ENCODE measurements around the gene NCOA7.

NCOA7 gene

GRCh38 chr6:125789167-125789566 lies 1.6 kb upstream of the NCOA7 start:
- peaks cover 9% of the 10 kb centered on the region for H3K4me1 ChIP-seq (ENCODE audit: control insufficient read depth, insufficient read depth, low read length)
- H3K9ac ChIP-seq (ENCODE audit: low read length), result peak overlapping the region; percentile 91

GRCh38 chr6:125789576-125790357 lies 993 bp upstream of the NCOA7 start:
- Histone ChIP-seq H3K9ac (ENCODE audit: low read length) (peak overlapping the region; percentile 91), H3K4me1 (ENCODE audit: control insufficient read depth, insufficient read depth, low read length) (peaks cover 10% of the 10 kb centered on the region), H3K36me3 (ENCODE audit: control insufficient read depth, insufficient read depth, low read length) (no peaks in the 10 kb centered on the region), H3K4me3 (ENCODE audit: low read length) (peak overlapping the region; percentile 33), H3K9me3 (ENCODE audit: control insufficient read depth, low read length) (no peaks in the 10 kb centered on the region), H3K27me3 (ENCODE audit: control insufficient read depth, insufficient read depth, low read length) (no peaks in the 10 kb centered on the region)

More at GRCh38 chr6:125789167-125789566, 1.6 kb upstream of the NCOA7 start:
- Histone ChIP-seq H3K27me3 (ENCODE audit: control insufficient read depth, insufficient read depth, low read length) (no peaks in the 10 kb centered on the region), H3K36me3 (ENCODE audit: control insufficient read depth, insufficient read depth, low read length) (no peaks in the 10 kb centered on the region), H3K9me3 (ENCODE audit: control insufficient read depth, low read length) (no peaks in the 10 kb centered on the region), H3K4me3 (ENCODE audit: low read length) (no peak overlapping the region)

DNA sequence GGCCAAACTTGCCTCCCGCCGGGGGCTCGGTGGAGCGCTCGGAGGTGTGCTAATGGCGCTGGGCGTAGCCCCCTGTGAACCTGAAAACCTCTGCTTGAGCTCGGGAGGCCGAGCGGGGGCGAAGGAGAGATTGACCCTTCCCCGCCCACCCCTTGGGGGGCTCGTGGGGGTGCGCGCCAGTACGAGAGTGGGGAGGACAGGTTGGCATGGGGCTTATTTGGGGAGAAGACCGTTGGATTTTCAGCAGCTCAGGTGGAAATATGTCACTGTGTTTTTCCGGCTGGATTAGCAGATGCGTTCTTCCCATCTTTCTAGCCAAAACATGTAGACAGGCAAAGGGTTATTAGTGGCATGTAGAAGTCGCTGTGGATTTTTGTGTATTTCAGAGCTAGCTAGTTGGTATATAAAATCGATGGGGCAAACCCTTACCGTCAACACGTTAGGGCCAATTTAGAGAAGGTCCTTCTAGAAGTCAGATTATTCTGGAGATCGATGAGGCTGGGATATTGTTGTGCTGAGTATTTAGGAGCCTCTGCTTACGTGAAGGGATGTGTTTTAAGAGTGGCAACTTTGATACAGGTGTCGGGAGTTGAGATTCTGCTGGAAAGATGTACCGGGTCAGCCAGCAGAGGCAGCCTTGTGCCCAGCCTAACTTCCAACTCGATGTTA lies 525 bp downstream of the NCOA7 start:
- Histone ChIP-seq H3K27me3 (ENCODE audit: control insufficient read depth, insufficient read depth, low read length) (no peaks in the 10 kb centered on the region), H3K36me3 (ENCODE audit: control insufficient read depth, insufficient read depth, low read length) (no peaks in the 10 kb centered on the region), H3K9me3 (ENCODE audit: control insufficient read depth, low read length) (no peaks in the 10 kb centered on the region), H3K4me1 (ENCODE audit: control insufficient read depth, insufficient read depth, low read length) (peaks cover 14% of the 10 kb centered on the region), H3K9ac (ENCODE audit: low read length) (peak overlapping the region; percentile 91), H3K4me3 (ENCODE audit: low read length) (peak overlapping the region; percentile 69)

GRCh38 chr6:125791820-125792165 lies 1.0 kb downstream of the NCOA7 start:
- no peaks in the 10 kb centered on the region for H3K27me3 ChIP-seq (ENCODE audit: control insufficient read depth, insufficient read depth, low read length)
- H3K36me3 ChIP-seq (ENCODE audit: control insufficient read depth, insufficient read depth, low read length), result no peaks in the 10 kb centered on the region
- peaks cover 14% of the 10 kb centered on the region for H3K4me1 ChIP-seq (ENCODE audit: control insufficient read depth, insufficient read depth, low read length)
- H3K4me3 ChIP-seq (ENCODE audit: low read length), result no peak overlapping the region
- H3K9ac ChIP-seq (ENCODE audit: low read length), result no peak overlapping the region
- no peaks in the 10 kb centered on the region for H3K9me3 ChIP-seq (ENCODE audit: control insufficient read depth, low read length)

GRCh38 chr6:125792172-125792571 lies 1.4 kb downstream of the NCOA7 start:
- no peaks in the 10 kb centered on the region for H3K9me3 ChIP-seq (ENCODE audit: control insufficient read depth, low read length)
- H3K4me1 ChIP-seq (ENCODE audit: control insufficient read depth, insufficient read depth, low read length), result peaks cover 14% of the 10 kb centered on the region
- H3K36me3 ChIP-seq (ENCODE audit: control insufficient read depth, insufficient read depth, low read length), result no peaks in the 10 kb centered on the region
- no peaks in the 10 kb centered on the region for H3K27me3 ChIP-seq (ENCODE audit: control insufficient read depth, insufficient read depth, low read length)
- H3K4me3 ChIP-seq (ENCODE audit: low read length), result no peak overlapping the region
- no peak overlapping the region for H3K9ac ChIP-seq (ENCODE audit: low read length)

GRCh38 chr6:125792680-125793079 lies 1.9 kb downstream of the NCOA7 start:
- no peaks in the 10 kb centered on the region for H3K27me3 ChIP-seq (ENCODE audit: control insufficient read depth, insufficient read depth, low read length)
- no peak overlapping the region for H3K4me3 ChIP-seq (ENCODE audit: low read length)
- no peaks in the 10 kb centered on the region for H3K36me3 ChIP-seq (ENCODE audit: control insufficient read depth, insufficient read depth, low read length)
- no peak overlapping the region for H3K9ac ChIP-seq (ENCODE audit: low read length)
- peaks cover 14% of the 10 kb centered on the region for H3K4me1 ChIP-seq (ENCODE audit: control insufficient read depth, insufficient read depth, low read length)
- H3K9me3 ChIP-seq (ENCODE audit: control insufficient read depth, low read length), result no peaks in the 10 kb centered on the region

DNA sequence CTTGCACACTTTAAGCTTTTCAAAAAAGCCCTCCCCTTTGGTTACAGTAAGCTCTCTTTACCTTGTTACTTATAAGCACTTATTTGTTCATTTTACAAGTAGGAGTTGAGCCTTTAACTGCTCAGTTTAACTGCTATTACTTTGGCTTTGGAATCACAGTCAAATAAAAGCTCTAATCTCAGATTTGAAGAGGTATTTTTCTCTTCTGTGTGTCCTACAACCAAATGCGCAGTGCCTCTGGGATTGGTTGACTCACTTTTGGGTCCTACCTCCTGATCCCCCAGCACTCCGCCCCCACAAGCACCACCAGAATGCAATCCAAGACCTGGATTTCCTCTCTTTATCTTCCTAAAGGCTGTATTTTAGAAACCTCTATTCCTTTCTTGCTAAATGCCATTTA lies 2.5 kb downstream of the NCOA7 start:
- H3K9me3 ChIP-seq (ENCODE audit: control insufficient read depth, low read length), result no peaks in the 10 kb centered on the region
- H3K27me3 ChIP-seq (ENCODE audit: control insufficient read depth, insufficient read depth, low read length), result no peaks in the 10 kb centered on the region
- no peak overlapping the region for H3K4me3 ChIP-seq (ENCODE audit: low read length)
- peaks cover 14% of the 10 kb centered on the region for H3K4me1 ChIP-seq (ENCODE audit: control insufficient read depth, insufficient read depth, low read length)
- no peak overlapping the region for H3K9ac ChIP-seq (ENCODE audit: low read length)
- no peaks in the 10 kb centered on the region for H3K36me3 ChIP-seq (ENCODE audit: control insufficient read depth, insufficient read depth, low read length)

- H3K4me3 ChIP-seq (ENCODE audit: low read length), result no peak overlapping the region
- H3K9ac ChIP-seq (ENCODE audit: low read length), result no peak overlapping the region
- peaks cover 14% of the 10 kb centered on the region for H3K4me1 ChIP-seq (ENCODE audit: control insufficient read depth, insufficient read depth, low read length)
Observed at GRCh38 chr6:125793863-125794262, 3.1 kb downstream of the NCOA7 start.

DNA sequence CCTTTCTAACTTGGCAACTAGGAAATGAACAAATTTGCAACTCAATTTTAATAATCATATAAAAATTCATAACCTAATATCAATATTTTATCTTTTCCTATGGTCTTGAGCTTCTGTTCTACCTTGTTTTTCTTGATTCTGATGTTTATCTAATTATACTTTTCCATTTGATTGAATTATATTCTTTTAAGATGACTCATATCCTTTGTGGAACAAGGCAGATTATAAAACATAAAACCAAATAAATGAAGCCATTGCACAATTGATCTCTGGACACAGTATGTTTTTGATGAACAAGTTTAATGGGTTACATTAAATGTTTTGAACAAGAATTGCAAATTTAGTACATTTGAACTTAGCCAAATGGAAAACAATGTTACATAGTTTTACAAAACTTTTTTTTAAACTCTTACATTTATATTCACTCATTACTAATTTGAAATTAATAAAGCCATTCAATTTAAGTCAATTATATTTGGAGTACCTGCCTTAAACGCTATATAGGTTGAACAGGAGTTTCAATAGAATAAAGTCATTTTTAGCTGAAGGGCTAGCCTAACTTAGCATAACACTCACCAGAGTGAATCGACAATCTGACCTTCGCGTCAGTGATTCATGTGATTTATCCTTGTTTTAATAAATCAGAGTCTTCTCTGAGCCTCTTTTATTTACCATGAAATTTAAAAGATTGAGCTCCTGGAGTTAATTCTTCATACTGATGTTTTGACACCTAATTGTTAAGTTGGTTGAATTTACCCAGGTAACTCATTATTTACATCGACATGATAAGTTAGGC lies 3.8 kb downstream of the NCOA7 start:
- H3K27me3 ChIP-seq (ENCODE audit: control insufficient read depth, insufficient read depth, low read length), result no peaks in the 10 kb centered on the region
- H3K4me3 ChIP-seq (ENCODE audit: low read length), result no peak overlapping the region
- no peaks in the 10 kb centered on the region for H3K9me3 ChIP-seq (ENCODE audit: control insufficient read depth, low read length)
- no peak overlapping the region for H3K9ac ChIP-seq (ENCODE audit: low read length)
- peaks cover 11% of the 10 kb centered on the region for H3K4me1 ChIP-seq (ENCODE audit: control insufficient read depth, insufficient read depth, low read length)
- no peaks in the 10 kb centered on the region for H3K36me3 ChIP-seq (ENCODE audit: control insufficient read depth, insufficient read depth, low read length)

More at GRCh38 chr6:125793863-125794262, 3.1 kb downstream of the NCOA7 start:
- H3K9me3 ChIP-seq (ENCODE audit: control insufficient read depth, low read length), result no peaks in the 10 kb centered on the region
- no peaks in the 10 kb centered on the region for H3K36me3 ChIP-seq (ENCODE audit: control insufficient read depth, insufficient read depth, low read length)
- no peaks in the 10 kb centered on the region for H3K27me3 ChIP-seq (ENCODE audit: control insufficient read depth, insufficient read depth, low read length)

- Histone ChIP-seq H3K4me3 (ENCODE audit: low read length) (no peak overlapping the region), H3K9ac (ENCODE audit: low read length) (no peak overlapping the region), H3K9me3 (ENCODE audit: control insufficient read depth, low read length) (no peaks in the 10 kb centered on the region), H3K36me3 (ENCODE audit: control insufficient read depth, insufficient read depth, low read length) (no peaks in the 10 kb centered on the region), H3K27me3 (ENCODE audit: control insufficient read depth, insufficient read depth, low read length) (no peaks in the 10 kb centered on the region), H3K4me1 (ENCODE audit: control insufficient read depth, insufficient read depth, low read length) (peaks cover 5% of the 10 kb centered on the region)
Observed at GRCh38 chr6:125795301-125795700, 4.5 kb downstream of the NCOA7 start.

DNA sequence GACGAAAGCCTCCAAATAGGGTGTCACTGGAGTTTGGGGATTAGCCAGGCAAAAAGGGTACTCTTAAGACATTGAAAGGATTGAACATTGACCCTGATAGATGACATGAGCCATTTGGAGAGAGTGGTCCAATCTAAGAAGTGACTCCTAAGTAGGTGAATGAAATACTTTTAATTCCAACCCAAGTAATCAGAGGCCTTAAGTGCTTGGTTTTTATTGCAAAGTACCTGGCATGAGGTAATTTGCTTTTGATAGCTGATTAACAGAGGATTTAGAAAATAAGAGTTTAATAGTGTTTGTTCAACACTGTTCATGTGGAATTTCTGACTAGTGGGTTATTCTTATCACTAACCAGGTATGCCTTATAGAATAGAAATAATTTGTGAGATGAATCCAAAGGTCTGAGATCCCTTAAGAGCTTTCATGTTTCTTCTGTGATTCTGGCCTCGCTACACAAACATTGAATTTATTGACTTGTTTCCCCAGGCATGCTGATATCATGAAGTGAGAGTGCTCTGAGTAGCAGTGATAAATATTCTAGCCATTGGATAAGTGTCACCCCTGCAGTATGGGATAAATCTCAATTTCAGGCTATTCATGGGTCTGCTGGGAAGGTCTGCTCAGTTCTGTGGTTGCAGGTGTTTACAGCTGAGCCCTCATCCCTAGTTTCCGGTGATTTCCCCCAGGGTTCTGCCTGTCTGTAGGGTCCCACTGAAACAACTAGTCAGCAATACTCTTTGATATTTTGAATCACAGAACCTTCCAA lies 6.5 kb downstream of the NCOA7 start:
- no peaks in the 10 kb centered on the region for H3K9me3 ChIP-seq (ENCODE audit: control insufficient read depth, low read length)
- H3K4me1 ChIP-seq (ENCODE audit: control insufficient read depth, insufficient read depth, low read length), result peaks cover 5% of the 10 kb centered on the region
- no peak overlapping the region for H3K9ac ChIP-seq (ENCODE audit: low read length)
- H3K4me3 ChIP-seq (ENCODE audit: low read length), result no peak overlapping the region
- no peaks in the 10 kb centered on the region for H3K36me3 ChIP-seq (ENCODE audit: control insufficient read depth, insufficient read depth, low read length)
- no peaks in the 10 kb centered on the region for H3K27me3 ChIP-seq (ENCODE audit: control insufficient read depth, insufficient read depth, low read length)
